Body of pancreas (tissue), 4 donors: ENCODE data around the gene PDK2. TPM values are rescaled to one million over a fixed set of nuclear protein-coding genes. Genes with fewer than 3 reads are reported as not detected.

Experiments
- ATAC-seq: fragments of 150-250 bp; one replicate; pipeline ENCODE4 v1.9.1; 2016
- DNase-seq, 4 donors: peaks; one replicate each; pipeline ENCODE4 v3.0.0-alpha.2; 2019
- H3K27ac ChIP-seq, 4 donors: fragments of 200-600 bp; sonication (generic); 1 replicate in 3 of 4; 2 replicates in 1 of 4; pipeline versions ENCODE4 v1.5.1 to v1.6.1; 2016 to 2019; ENCODE audit warnings: mild to moderate bottlenecking in 1 of 4, mixed read lengths in 1 of 4, moderate library complexity in 1 of 4
- H3K27me3 ChIP-seq, 2 donors: fragments of 200-600 bp; sonication (generic); one replicate each; pipeline ENCODE4 v1.6.0; 2016; ENCODE audit warnings: mild to moderate bottlenecking in 1 of 2
- H3K36me3 ChIP-seq, 2 donors: fragments of 200-600 bp; sonication (generic); replicated peaks in 1 of 2; 2 replicates each; pipeline ENCODE4 v1.5.1; 2016; ENCODE audit warnings: low read depth in 2 of 2; ENCODE audit not compliant: insufficient read depth in 1 of 2
- H3K4me1 ChIP-seq: fragments of 200-600 bp; sonication (generic); one replicate; pipeline ENCODE4 v1.6.0; 2016
- H3K4me3 ChIP-seq, 2 donors: fragments of 200-600 bp; sonication (generic); 1 replicate in 1 of 2; 2 replicates in 1 of 2; pipeline ENCODE4 v1.5.1; 2016 to 2019
- H3K9me3 ChIP-seq, 3 donors: fragments of 200-600 bp; sonication (generic); 1 replicate in 2 of 3; 2 replicates in 1 of 3; pipeline ENCODE4 v1.5.1; 2016
- POLR2A ChIP-seq, 3 donors: fragments of 450-650 bp; IDR thresholded peaks; one replicate each; pipeline ENCODE4 v1.6.1; 2016; ENCODE audit warnings: antibody characterized with exemption in 3 of 3, mild to moderate bottlenecking in 2 of 3
- WGBS, 2 donors: methylation state at CpG; one replicate each; pipeline ENCODE4 v1.1.5; 2017; 5-methylcytosine and 5-hydroxymethylcytosine counted together
- intact Hi-C: fragments of 100-400 bp; cut with DNase I; formaldehyde crosslinking; loops from one replicate; pipeline ENCODE4 v1.15.1; 2023
- total RNA-seq, 2 donors: library from RNA; depleted of rRNA; stranded (reverse); fragments of >200 nt; gene quantifications; one replicate each; pipeline ENCODE4 v1.1.0, GENCODE V29; 2016
- TF ChIP-seq, protein P1 (sequence below), 7 experiments: fragments of 450-650 bp in 4 of 7; fragments of 200-600 bp in 3 of 7; sonication (generic) in 3 of 7; IDR thresholded peaks; one replicate each; pipeline ENCODE4 v1.5.1; 2016 to 2019; ENCODE audit warnings: antibody characterized with exemption in 7 of 7

Gene PDK2
- total RNA-seq, 2 donors from 2014 or later = 27.0 to 119 TPM

DNA sequence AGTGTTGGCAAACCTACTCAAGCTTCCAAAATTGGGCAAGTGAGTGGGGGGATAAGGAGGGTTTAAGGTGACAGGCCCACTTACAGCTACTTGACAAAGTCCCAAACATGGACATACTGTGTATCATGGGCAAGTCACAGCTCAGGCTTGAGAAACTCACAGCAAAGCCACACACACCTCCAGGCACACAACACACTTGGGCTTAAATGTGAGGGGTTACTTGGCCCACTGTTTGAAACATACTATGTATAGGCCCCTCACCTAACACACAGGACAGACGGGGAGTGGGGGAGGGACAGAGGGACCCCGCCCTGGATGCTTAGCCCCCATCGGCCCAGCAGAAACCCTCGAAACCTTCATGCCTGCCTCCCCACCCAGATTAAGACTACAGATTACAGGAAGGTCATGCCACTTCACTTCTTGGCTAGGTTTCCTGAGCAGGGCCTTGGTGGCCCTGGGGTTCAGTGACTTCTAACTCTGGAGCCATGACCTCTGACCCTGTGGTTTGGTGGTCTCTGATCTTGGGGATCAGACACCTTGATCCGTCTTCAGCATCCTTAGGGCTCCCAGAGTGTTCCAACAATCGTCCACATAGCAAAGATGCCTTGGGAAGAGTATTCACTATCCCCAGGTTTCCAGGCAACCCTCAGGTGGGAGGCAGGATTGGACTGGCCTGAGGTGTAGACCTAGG lies 37.1 kb downstream of the PDK2 start:
- no peak overlapping the region for H3K4me3 ChIP-seq

DNA sequence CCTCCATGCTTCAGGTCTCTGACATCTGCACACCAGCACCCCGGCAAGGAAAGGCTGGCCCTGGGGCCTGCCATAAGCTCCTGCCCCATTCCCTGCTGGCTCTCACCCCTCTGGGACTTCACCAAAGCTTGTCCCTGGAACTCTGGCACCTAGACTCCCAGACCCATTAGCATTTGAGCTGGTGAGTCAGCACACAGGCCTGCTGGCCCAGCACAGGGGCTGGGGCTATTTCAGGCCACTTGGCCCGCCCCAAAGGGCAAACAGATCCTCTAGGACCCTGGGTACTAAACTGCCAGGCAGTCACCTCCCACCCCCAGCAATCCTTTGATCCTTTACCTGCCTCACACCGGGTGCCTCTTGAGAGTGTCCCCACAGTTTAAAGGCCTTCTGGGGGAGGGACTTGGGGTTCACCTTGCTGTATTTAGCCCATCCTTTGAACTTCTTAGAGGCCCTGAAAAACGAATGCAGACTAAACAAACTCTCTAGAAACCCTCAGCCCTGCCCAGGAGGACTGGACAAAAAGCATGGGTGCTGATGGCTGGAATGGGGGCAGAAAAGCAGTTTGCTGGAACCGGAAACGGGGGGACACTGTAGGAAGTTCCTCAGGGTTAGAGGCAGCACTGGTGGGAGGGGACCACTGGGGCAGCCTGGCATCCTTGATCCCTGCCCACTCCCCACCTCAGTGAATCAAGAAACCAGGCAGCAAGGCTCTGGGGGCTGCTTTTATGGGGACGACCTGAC lies 38.0 kb downstream of the PDK2 start:
- Histone ChIP-seq H3K9me3 (no peaks in the 10 kb centered on the region), H3K27me3 (peaks cover 0 to 3% of the 10 kb centered on the region in 2 donors), H3K36me3 (peaks cover 0 to 6% of the 10 kb centered on the region in 2 donors), H3K27ac (no peak overlapping the region), H3K4me3 (no peak overlapping the region), H3K4me1 (peaks cover 33% of the 10 kb centered on the region)
- no peak for TF ChIP-seq POLR2A (IDR thresholded peaks at IDR 0.05)
- TF ChIP-seq, protein P1, sequence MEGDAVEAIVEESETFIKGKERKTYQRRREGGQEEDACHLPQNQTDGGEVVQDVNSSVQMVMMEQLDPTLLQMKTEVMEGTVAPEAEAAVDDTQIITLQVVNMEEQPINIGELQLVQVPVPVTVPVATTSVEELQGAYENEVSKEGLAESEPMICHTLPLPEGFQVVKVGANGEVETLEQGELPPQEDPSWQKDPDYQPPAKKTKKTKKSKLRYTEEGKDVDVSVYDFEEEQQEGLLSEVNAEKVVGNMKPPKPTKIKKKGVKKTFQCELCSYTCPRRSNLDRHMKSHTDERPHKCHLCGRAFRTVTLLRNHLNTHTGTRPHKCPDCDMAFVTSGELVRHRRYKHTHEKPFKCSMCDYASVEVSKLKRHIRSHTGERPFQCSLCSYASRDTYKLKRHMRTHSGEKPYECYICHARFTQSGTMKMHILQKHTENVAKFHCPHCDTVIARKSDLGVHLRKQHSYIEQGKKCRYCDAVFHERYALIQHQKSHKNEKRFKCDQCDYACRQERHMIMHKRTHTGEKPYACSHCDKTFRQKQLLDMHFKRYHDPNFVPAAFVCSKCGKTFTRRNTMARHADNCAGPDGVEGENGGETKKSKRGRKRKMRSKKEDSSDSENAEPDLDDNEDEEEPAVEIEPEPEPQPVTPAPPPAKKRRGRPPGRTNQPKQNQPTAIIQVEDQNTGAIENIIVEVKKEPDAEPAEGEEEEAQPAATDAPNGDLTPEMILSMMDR (IDR thresholded peaks at IDR 0.05) = no peak
- intact Hi-C loops = no loop called here
- DNase-seq (peak in 1 of 4 donors; percentile 71), ATAC-seq (peak; percentile 9)
- WGBS, 2 donors = 65 to 70% methylated on average over 5 to 7 of the region's 7 CpGs

More for the DNA sequence above, 37.1 kb downstream of the PDK2 start:
- TF ChIP-seq, protein P1 (IDR thresholded peaks at IDR 0.05) = no peak
- TF ChIP-seq POLR2A (IDR thresholded peaks at IDR 0.05) = no peak
- ATAC-seq (no peak), DNase-seq (no peak)
- Histone ChIP-seq H3K27ac (no peak overlapping the region), H3K27me3 (peaks cover 0 to 3% of the 10 kb centered on the region in 2 donors), H3K9me3 (no peaks in the 10 kb centered on the region), H3K36me3 (peaks cover 0 to 6% of the 10 kb centered on the region in 2 donors), H3K4me1 (peaks cover 33% of the 10 kb centered on the region)
- 67 to 70% methylated on average over 5 to 6 of the region's 6 CpGs for WGBS, 2 donors
- intact Hi-C loops = no loop called here

DNA sequence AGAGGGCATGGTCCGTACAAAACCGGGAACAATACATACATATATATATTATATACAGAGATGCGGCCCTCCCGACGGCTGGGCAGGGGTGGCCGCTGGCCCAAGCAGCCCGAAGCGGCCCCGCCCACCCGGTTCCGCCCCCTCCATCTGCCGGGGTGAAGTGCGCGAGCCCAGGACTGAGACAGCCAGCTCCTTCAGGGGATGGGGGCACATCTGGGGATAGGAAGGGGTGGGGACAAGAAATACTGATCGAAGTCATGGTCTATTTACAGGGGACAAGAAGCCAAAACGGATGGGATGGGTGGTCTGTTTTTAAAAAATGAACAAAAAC lies 38.6 kb downstream of the PDK2 start:
- no peak overlapping the region for H3K4me3 ChIP-seq
- ATAC-seq (no peak), DNase-seq (no peak)
- peaks cover 29% of the 10 kb centered on the region for H3K4me1 ChIP-seq
- peaks cover 0 to 3% of the 10 kb centered on the region in 2 donors for H3K27me3 ChIP-seq
- TF ChIP-seq, protein P1 (IDR thresholded peaks at IDR 0.05) = no peak
- no peak for TF ChIP-seq POLR2A (IDR thresholded peaks at IDR 0.05)
- no peaks in the 10 kb centered on the region for H3K9me3 ChIP-seq
- WGBS, 2 donors = 52 to 58% methylated on average over 12 to 16 of the region's 16 CpGs
- no peak overlapping the region for H3K27ac ChIP-seq
- peaks cover 5 to 10% of the 10 kb centered on the region in 2 donors for H3K36me3 ChIP-seq
- intact Hi-C loops = no loop called here

DNA sequence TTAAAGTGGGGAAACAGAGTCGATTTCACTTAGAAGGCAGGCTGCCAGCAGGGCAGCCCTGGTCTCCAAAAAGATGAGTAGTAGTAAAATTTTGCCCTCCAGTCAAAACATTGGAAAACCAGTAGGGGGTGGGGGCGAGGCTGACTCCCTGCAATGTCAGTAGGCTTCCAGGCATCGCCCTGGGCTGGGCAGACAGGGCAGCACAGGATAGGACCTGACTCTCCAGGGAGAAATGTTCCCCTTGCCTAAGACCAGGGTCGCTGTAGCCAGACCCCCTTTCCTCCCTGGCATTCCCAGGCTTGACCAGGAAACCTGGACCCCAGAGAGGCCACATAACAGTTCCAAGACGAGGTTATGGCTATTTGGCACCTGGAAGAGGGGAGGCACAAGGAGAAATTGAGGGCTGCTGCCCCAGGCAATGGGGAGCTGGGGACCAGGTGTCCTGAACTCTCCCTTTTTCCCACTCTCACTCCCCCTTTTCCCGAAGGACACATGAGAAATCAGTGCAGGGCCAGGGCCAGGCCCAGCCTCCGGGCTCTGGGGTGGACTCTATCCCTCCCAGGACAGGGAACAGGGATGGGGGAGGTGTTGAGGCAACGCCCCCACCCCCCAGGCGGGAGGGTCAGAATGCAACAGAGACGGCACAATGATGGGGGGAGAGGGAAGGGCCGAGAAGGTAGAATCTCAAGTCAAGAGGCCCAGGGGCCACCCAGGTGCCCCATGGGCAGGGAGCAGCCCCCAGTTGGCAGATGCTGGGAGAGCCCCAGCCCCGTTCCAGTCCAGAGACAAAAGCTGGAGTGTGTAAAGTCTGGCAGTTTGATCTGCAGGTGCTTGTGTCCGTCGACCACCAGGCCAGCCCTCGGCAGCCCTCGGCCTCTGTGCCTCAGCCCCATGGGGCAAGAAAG lies 39.3 kb downstream of the PDK2 start:
- WGBS, 2 donors = 77 to 84% methylated on average over 12 to 14 of the region's 16 CpGs
- ATAC-seq = no peak
- DNase-seq = no peak
- Histone ChIP-seq H3K27ac (no peak overlapping the region), H3K4me1 (peaks cover 24% of the 10 kb centered on the region), H3K9me3 (no peaks in the 10 kb centered on the region), H3K36me3 (peaks cover 12 to 18% of the 10 kb centered on the region in 2 donors), H3K4me3 (no peak overlapping the region), H3K27me3 (peaks cover 0 to 3% of the 10 kb centered on the region in 2 donors)
- TF ChIP-seq POLR2A (IDR thresholded peaks at IDR 0.05) = no peak
- TF ChIP-seq, protein P1 (IDR thresholded peaks at IDR 0.05) = no peak
- intact Hi-C loops = no loop called here
